Common myeloid progenitor, CD34-positive (primary cell): ENCODE data around the gene KCNA1. TPM values are rescaled to one million over a fixed set of nuclear protein-coding genes. Genes with fewer than 3 reads are reported as not detected.

Experiments used
- CTCF ChIA-PET: fragments of 350-600 bp; sonication (Branson Sonifier 250); formaldehyde crosslinking; loops from one replicate; lab custom pipeline; 2021; ENCODE audit warnings: antibody characterized with exemption; lab: Charles Lee
- POLR2A ChIA-PET: fragments of 350-600 bp; sonication (Branson Sonifier 250); formaldehyde crosslinking; loops from one replicate; lab custom pipeline; 2021; ENCODE audit warnings: antibody characterized with exemption; lab: Charles Lee
- DNase-seq, 3 donors: peaks; one replicate each; pipeline versions ENCODE4 v3.0.0 to v3.0.0-alpha.2; 2013
- H3K27ac ChIP-seq, 2 experiments: 1 replicate in 1 of 2; 2 replicates in 1 of 2; pipeline ENCODE4 v1.7.0; 2013; ENCODE audit warnings: inconsistent platforms in 2 of 2, low read length in 2 of 2, mild to moderate bottlenecking in 2 of 2, low read depth in 1 of 2, moderate library complexity in 1 of 2; ENCODE audit not compliant: severe bottlenecking in 2 of 2, insufficient read depth in 1 of 2, poor library complexity in 1 of 2
- H3K27me3 ChIP-seq, 5 experiments: replicated peaks in 2 of 5; 1 replicate in 3 of 5; 2 replicates in 2 of 5; pipeline versions ENCODE4 v1.6.1 to v1.7.0; 2013; ENCODE audit warnings: low read length in 4 of 5, mild to moderate bottlenecking in 2 of 5, moderate library complexity in 2 of 5, inconsistent platforms in 1 of 5; ENCODE audit not compliant: insufficient read depth in 5 of 5, control insufficient read depth in 4 of 5
- H3K36me3 ChIP-seq, 4 experiments: 1 replicate in 2 of 4; 2 replicates in 2 of 4; pipeline versions ENCODE4 v1.6.1 to v1.7.0; 2013; ENCODE audit warnings: low read length in 3 of 4, control low read depth in 1 of 4, mild to moderate bottlenecking in 1 of 4; ENCODE audit not compliant: control insufficient read depth in 4 of 4, insufficient read depth in 4 of 4
- H3K4me1 ChIP-seq, 4 experiments: 1 replicate in 3 of 4; 2 replicates in 1 of 4; pipeline versions ENCODE4 v1.6.1 to v1.7.1; 2013; ENCODE audit warnings: low read length in 3 of 4, mild to moderate bottlenecking in 3 of 4, control low read depth in 1 of 4, inconsistent platforms in 1 of 4, moderate library complexity in 1 of 4; ENCODE audit not compliant: control insufficient read depth in 4 of 4, insufficient read depth in 4 of 4; ENCODE audit errors: control extremely low read depth in 1 of 4
- H3K4me3 ChIP-seq, 7 experiments: 1 replicate in 4 of 7; 2 replicates in 3 of 7; pipeline versions ENCODE4 v1.5.1 to v1.7.0; 2013; ENCODE audit warnings: mild to moderate bottlenecking in 7 of 7, low read length in 6 of 7, moderate library complexity in 6 of 7, inconsistent platforms in 2 of 7, low read depth in 2 of 7, control low read depth in 1 of 7; ENCODE audit not compliant: insufficient read depth in 4 of 7, control insufficient read depth in 1 of 7; ENCODE audit errors: extremely low read depth in 1 of 7
- H3K9me3 ChIP-seq, 5 experiments: 1 replicate in 4 of 5; 2 replicates in 1 of 5; pipeline versions ENCODE4 v1.6.1 to v1.7.1; 2013; ENCODE audit warnings: low read length in 4 of 5, mild to moderate bottlenecking in 2 of 5, inconsistent platforms in 1 of 5, low read depth in 1 of 5, moderate library complexity in 1 of 5; ENCODE audit not compliant: control insufficient read depth in 4 of 5, insufficient read depth in 2 of 5; ENCODE audit errors: control extremely low read depth in 1 of 5
- WGBS: methylation state at CpG from one replicate; pipeline ENCODE4 v1.1.5; 2013; ENCODE audit not compliant: insufficient coverage; 5-methylcytosine and 5-hydroxymethylcytosine counted together
- polyA plus RNA-seq: library from polyadenylated mRNA; unstranded; fragments of 120-200 nt; gene quantifications from one replicate; pipeline ENCODE4 v1.2.1, GENCODE V29; 2013

KCNA1 gene
- 0.03 TPM for polyA plus RNA-seq

DNA sequence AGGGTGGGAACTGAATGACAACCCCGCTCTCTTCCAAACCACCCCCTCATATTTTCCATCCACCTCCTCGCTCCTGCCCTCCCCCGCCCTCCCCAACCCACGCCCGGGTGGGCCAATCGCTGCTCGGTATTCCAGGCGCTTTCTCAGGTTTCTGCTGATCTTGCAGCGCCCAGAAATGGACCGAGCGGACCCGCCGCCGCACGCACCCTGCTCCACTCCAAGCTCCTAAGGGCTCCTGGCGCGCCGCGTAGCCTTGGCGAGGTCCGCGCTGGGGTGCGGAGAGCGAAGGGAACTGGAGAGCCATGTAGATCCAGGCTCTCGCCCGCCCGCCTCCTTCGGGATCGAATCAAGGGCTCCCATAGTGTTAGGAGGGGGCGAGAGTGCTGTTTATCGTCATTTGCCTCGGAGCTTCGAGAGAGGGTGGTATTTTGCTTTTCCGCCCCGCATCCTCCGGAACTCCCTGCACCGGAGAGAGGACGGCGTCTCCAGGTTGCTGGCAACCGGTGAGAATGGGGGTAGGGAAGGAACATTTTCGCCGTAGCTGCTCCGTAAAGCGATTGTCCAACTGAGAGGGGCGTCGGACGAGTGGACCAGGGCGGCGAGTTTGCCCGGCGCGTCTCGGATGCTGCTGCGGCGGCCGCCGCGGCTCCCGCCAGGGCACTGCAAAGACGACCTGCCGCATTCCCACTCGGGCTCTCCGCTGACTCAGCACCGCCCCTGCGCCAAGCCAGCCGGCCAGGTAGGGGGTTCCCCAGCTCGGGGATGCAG, at the start of gene KCNA1:
TSS of gene KCNA1 (plus strand) at position 172 of the 768 bp plus-strand sequence. CDS start 1,474 bp downstream, outside the sequence.
- peak within 1 kb of the TSS in 6 of 7 experiments; percentile 13 to 77 (median 70) for H3K4me3 ChIP-seq
- CTCF ChIA-PET: interaction anchor here (0.8 to 3.2 kb wide), 6 partner anchors 9 to 92 kb away, joined by 3 to 12 read pairs (median 4); no protein-coding TSS in a partner anchor
- WGBS: 1% methylated on average over 52 of the region's 67 CpGs
- DNase-seq: peak in 2 of 3 donors; percentile 27 to 43
- H3K9me3 ChIP-seq: peaks cover 0 to 8% (median 4%) of the 10 kb centered on the region in 5 experiments
- H3K27me3 ChIP-seq: peaks cover 10 to 96% (median 56%) of the 10 kb centered on the region in 5 experiments
- peaks cover 0 to 30% (median 17%) of the 10 kb centered on the region in 4 experiments for H3K4me1 ChIP-seq
- no peaks in the 10 kb centered on the region for H3K36me3 ChIP-seq
- no peak within 1 kb of the TSS for H3K27ac ChIP-seq
- POLR2A ChIA-PET: no interaction called here

DNA sequence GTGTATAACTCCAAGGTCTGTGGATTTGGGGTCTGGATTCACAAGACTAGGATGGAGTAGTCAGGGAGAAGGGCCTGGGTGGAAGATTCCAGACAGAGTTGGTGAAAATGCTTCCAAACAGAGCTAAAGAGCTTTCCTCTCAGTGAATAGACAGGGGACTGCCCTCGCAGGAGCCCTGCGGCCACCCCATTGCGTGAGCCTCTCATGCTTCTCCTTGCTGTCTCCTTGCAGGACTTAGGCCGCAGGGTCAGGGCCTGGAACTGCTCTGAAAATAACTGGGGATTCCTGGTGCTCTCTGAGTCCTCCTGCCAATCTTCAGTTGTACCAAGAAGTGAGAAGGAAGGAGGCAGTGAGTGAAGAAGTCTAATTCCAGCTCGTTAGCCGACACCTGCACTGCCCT, 49.0 kb upstream of the KCNA1 start:
- DNase-seq: no peak
- peaks cover 0 to 23% (median 9%) of the 10 kb centered on the region in 4 experiments for H3K4me1 ChIP-seq
- peaks cover 0 to 25% (median 9%) of the 10 kb centered on the region in 5 experiments for H3K27me3 ChIP-seq
- no peaks in the 10 kb centered on the region for H3K9me3 ChIP-seq
- H3K4me3 ChIP-seq: no peak overlapping the region
- H3K36me3 ChIP-seq: no peaks in the 10 kb centered on the region
- ChIA-PET CTCF (interaction anchor here (1.2 to 8.8 kb wide), 3 partner anchors 115 to 136 kb away, joined by 3 to 110 read pairs (median 6); no protein-coding TSS in a partner anchor), POLR2A (no interaction called here)
- 98% methylated on average over 6 of the region's 6 CpGs for WGBS
- H3K27ac ChIP-seq: no peak overlapping the region

DNA sequence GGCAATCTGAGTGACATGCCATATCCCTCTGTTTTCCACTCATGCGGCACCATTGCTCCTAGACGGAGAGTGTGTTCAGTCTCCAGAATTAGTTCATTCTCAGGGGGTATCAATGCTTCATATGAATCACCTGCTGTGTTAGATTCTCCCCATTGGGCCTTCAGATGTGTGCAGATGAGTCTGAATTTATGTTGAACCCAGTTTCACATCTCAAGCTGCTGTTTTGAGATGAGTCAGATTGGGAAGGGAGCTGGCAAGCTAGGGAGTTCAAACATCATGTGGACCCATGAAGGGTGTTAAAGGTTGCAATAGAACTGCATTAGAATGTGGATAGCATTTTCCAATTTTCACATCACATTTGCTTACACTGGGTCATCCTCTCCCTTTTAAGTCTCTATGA, 46.9 kb upstream of the KCNA1 start:
- no peak for DNase-seq
- Histone ChIP-seq H3K4me3 (no peak overlapping the region), H3K27me3 (peaks cover 0 to 35% (median 13%) of the 10 kb centered on the region in 5 experiments), H3K27ac (no peak overlapping the region), H3K36me3 (no peaks in the 10 kb centered on the region), H3K9me3 (no peaks in the 10 kb centered on the region), H3K4me1 (peaks cover 0 to 8% (median 6%) of the 10 kb centered on the region in 4 experiments)
- POLR2A ChIA-PET: no interaction called here
- CTCF ChIA-PET: interaction anchor here (0.9 to 1.4 kb wide), 2 partner anchors 20 to 178 kb away, joined by 3 read pairs; no protein-coding TSS in a partner anchor
- 94% methylated on average over 2 of the region's 2 CpGs for WGBS

DNA sequence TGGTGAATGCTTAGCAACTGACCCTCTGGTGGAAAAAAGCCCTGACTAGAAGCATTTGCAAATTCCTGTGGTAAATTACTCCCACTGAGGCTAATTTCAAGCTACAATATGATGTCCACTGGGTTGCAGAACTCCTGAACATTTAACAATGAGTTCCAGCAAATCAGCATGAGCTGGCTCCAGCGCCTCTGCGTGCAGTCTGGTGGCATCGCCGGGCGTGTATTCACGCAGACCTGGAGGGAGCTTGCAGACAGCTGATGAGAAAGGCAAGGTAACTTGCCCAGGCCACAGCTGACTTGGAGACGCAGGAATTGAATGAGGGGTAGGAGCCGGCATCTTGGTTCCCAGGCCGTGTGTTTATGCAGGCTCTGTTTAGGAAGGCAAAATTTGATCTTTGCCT, 45.1 kb upstream of the KCNA1 start:
- H3K4me3 ChIP-seq: no peak overlapping the region
- H3K27me3 ChIP-seq: peaks cover 0 to 25% (median 5%) of the 10 kb centered on the region in 5 experiments
- no peaks in the 10 kb centered on the region for H3K9me3 ChIP-seq
- no peaks in the 10 kb centered on the region for H3K4me1 ChIP-seq
- ChIA-PET CTCF (interaction anchor here (1.4 kb wide), 1 partner anchor 9 kb away, joined by 5 read pairs; no protein-coding TSS in a partner anchor), POLR2A (no interaction called here)
- DNase-seq: no peak
- H3K36me3 ChIP-seq: no peaks in the 10 kb centered on the region
- whole genome bisulfite sequencing: 100% methylated on average over 7 of the region's 9 CpGs
- no peak overlapping the region for H3K27ac ChIP-seq

DNA sequence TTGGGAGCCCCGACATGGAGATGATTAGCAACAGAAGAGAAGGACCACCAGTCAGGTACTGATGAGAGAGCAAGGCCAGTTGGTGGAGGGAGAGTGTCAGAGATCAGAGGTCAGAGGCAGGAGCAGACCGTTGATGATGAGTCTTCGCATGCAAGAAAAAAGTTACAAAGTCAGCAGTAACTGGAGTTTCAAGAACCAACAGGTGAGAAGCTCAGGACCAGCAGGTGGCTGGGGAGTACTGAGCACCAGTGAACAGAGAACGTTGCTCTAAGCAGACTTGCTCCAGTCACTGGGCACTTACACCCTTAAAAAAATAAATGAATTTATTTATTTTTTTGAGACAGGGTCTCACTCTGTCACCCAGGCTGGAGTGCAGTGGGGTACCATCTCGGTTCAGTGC, 44.5 kb upstream of the KCNA1 start:
- peaks cover 0 to 26% (median 5%) of the 10 kb centered on the region in 5 experiments for H3K27me3 ChIP-seq

DNA sequence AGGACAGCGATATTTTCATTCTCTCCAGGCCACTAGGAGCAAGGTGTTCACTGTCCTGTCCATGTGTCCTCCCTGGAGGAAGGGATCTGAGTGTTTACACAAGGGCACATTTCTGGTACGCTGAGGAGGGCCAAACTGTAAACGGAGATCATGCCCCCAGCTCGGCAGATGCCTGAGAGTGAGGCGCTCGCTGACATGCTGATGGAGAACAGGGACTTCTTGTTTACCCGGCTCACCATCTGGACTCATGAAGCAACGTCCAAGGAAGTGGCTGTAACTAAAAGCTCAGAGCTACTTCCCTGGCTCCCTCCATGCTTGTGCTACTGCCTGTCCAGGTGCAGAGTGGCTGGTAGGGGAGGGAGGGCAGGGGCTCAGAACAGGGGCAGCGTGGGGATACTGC, 43.4 kb upstream of the KCNA1 start:
- Histone ChIP-seq H3K4me3 (no peak overlapping the region), H3K27ac (no peak overlapping the region), H3K9me3 (no peaks in the 10 kb centered on the region), H3K4me1 (no peaks in the 10 kb centered on the region), H3K27me3 (peaks cover 0 to 29% (median 9%) of the 10 kb centered on the region in 5 experiments), H3K36me3 (no peaks in the 10 kb centered on the region)
- CTCF ChIA-PET: interaction anchor here (6.6 kb wide), 1 partner anchor 10 kb away, joined by 46 read pairs; no protein-coding TSS in a partner anchor
- 55% methylated on average over 8 of the region's 9 CpGs for WGBS
- DNase-seq: no peak
- POLR2A ChIA-PET: no interaction called here

More for the DNA sequence above, 44.5 kb upstream of the KCNA1 start:
- Histone ChIP-seq H3K4me3 (no peak overlapping the region), H3K27ac (no peak overlapping the region), H3K36me3 (no peaks in the 10 kb centered on the region), H3K4me1 (no peaks in the 10 kb centered on the region), H3K9me3 (no peaks in the 10 kb centered on the region)
- no peak for DNase-seq
- POLR2A ChIA-PET: no interaction called here
- 93% methylated on average over 4 of the region's 5 CpGs for WGBS
- CTCF ChIA-PET: interaction anchor here (0.9 to 1.4 kb wide), 2 partner anchors 10 to 71 kb away, joined by 3 to 5 read pairs; no protein-coding TSS in a partner anchor

DNA sequence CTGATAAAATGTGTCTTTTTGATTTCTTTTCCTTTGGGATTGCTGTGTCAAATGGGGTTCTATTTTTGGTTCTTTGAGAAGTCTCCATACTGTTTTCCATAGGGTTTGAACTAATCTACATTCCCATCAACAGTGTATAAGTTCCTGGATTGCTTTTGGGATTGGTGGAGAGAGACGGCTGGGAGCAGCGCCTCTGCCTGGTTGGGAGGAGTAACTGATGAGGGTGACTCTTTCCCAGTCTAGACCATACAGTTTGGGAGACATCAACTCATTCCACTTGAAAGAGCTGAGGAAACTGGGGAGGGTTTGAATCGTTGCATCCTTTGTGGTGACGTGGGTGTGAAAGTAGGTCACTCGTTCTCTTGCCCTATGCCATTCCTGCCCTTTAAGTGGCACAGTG, 42.3 kb upstream of the KCNA1 start:
- H3K4me1 ChIP-seq: no peaks in the 10 kb centered on the region
- 100% methylated on average over 4 of the region's 5 CpGs for WGBS
- peaks cover 0 to 31% (median 9%) of the 10 kb centered on the region in 5 experiments for H3K27me3 ChIP-seq
- no peak overlapping the region for H3K27ac ChIP-seq
- ChIA-PET POLR2A (no interaction called here), CTCF (interaction anchor here (6.6 kb wide), 1 partner anchor 11 kb away, joined by 46 read pairs; no protein-coding TSS in a partner anchor)
- no peak for DNase-seq
- no peaks in the 10 kb centered on the region for H3K36me3 ChIP-seq
- no peak overlapping the region for H3K4me3 ChIP-seq
- no peaks in the 10 kb centered on the region for H3K9me3 ChIP-seq
